HG02678 (cell line): ENCODE measurements around the gene ENGASE.

Source experiments
- ATAC-seq: cut with Tn5 transposase; IDR thresholded peaks from one replicate; pipeline ENCODE4 v1.9.1; 2021; ENCODE audit warnings: mild to moderate bottlenecking, moderate library complexity; ENCODE audit not compliant: unreplicated experiment

The ENGASE gene

GRCh38 chr17:79091226-79091670 lies 16.6 kb downstream of the ENGASE start:
- no peak for ATAC-seq

GRCh38 chr17:79092567-79092966 lies 17.9 kb downstream of the ENGASE start:
- ATAC-seq, result no peak

GRCh38 chr17:79093270-79093669 lies 18.6 kb downstream of the ENGASE start:
- no peak for ATAC-seq

- ATAC-seq, result no peak
Measured at GRCh38 chr17:79094261-79094660, 19.6 kb downstream of the ENGASE start.

GRCh38 chr17:79095345-79096055 lies 20.9 kb downstream of the ENGASE start:
- ATAC-seq, result no peak

GRCh38 chr17:79096477-79096876 lies 21.9 kb downstream of the ENGASE start:
- no peak for ATAC-seq

GRCh38 chr17:79097226-79098055 lies 22.8 kb downstream of the ENGASE start:
- ATAC-seq, result no peak

- no peak for ATAC-seq
Measured at GRCh38 chr17:79098282-79098867, 23.8 kb downstream of the ENGASE start.

GRCh38 chr17:79100405-79100804 lies 25.8 kb downstream of the ENGASE start:
- no peak for ATAC-seq

GRCh38 chr17:79101111-79101673 lies 26.6 kb downstream of the ENGASE start:
- ATAC-seq, result no peak

- ATAC-seq, result no peak
Measured at GRCh38 chr17:79102214-79102613, 27.6 kb downstream of the ENGASE start.

- ATAC-seq, result no peak
Measured at GRCh38 chr17:79104898-79105600, 30.4 kb downstream of the ENGASE start.

GRCh38 chr17:79105937-79106336 lies 31.3 kb downstream of the ENGASE start:
- no peak for ATAC-seq

GRCh38 chr17:79106958-79107357 lies 32.3 kb downstream of the ENGASE start:
- ATAC-seq, result no peak

- ATAC-seq, result no peak
Measured at GRCh38 chr17:79107499-79108231, 33.0 kb downstream of the ENGASE start.

GRCh38 chr17:79108232-79108850 lies 33.7 kb downstream of the ENGASE start:
- ATAC-seq, result no peak

- no peak for ATAC-seq
Measured at GRCh38 chr17:79108870-79109269, 34.2 kb downstream of the ENGASE start.

- no peak for ATAC-seq
Measured at GRCh38 chr17:79109584-79109983, 35.0 kb downstream of the ENGASE start.

GRCh38 chr17:79111097-79111496 lies 36.5 kb downstream of the ENGASE start:
- no peak for ATAC-seq

- no peak for ATAC-seq
Measured at GRCh38 chr17:79112471-79112870, 37.8 kb downstream of the ENGASE start.
